PC-9 (cell line): Measurements from ENCODE around the gene DGCR2.
"Not testable (repeated sequence)": the region's sequence is repeated elsewhere in the genome, so short reads cannot be mapped to it uniquely, and the experiment has no call there.

Experiments used
- CTCF ChIP-seq: fragments of 200-600 bp; sonication (generic); conservative IDR thresholded peaks from 2 replicates; pipeline ENCODE4 v1.6.1; 2017; ENCODE audit warnings: mixed run types, antibody characterized with exemption, mild to moderate bottlenecking, moderate library complexity
- EZH2 ChIP-seq: fragments of 200-600 bp; sonication (generic); IDR thresholded peaks from 2 replicates; pipeline ENCODE4 v1.8.0; 2017; ENCODE audit warnings: antibody characterized with exemption, low read depth

GRCh38 chr22:19000106-19000505, 122.1 kb downstream of the DGCR2 start:
- not testable (repeated sequence) for TF ChIP-seq EZH2, CTCF
